Activated CD4-positive, alpha-beta memory T cell treated with anti-CD3 and anti-CD28 coated beads for 36 hours (primary cell): ENCODE data around the gene PLD2. TPM values are rescaled to one million over a fixed set of nuclear protein-coding genes. Genes with fewer than 3 reads are reported as not detected.

Experiments used
- CTCF ChIA-PET: fragments of 350-600 bp; sonication (Branson Sonifier 250); formaldehyde crosslinking; loops from one replicate; lab custom pipeline; 2021; ENCODE audit warnings: antibody characterized with exemption, inconsistent platforms; lab: Charles Lee
- POLR2A ChIA-PET: fragments of 350-600 bp; sonication (Branson Sonifier 250); formaldehyde crosslinking; loops from one replicate; lab custom pipeline; 2021; ENCODE audit warnings: antibody characterized with exemption; lab: Charles Lee
- DNase-seq: peaks from one replicate; pipeline ENCODE4 v3.0.0-alpha.2; 2020
- H3K27ac Mint-ChIP-seq: one replicate; pipeline ENCODE4 v1.8.0; 2021; ENCODE audit warnings: mixed read lengths
- H3K27me3 Mint-ChIP-seq: one replicate; pipeline ENCODE4 v1.8.0; 2021; ENCODE audit warnings: mixed read lengths
- H3K36me3 Mint-ChIP-seq: one replicate; pipeline ENCODE4 v1.8.0; 2021; ENCODE audit warnings: mixed read lengths
- H3K4me1 Mint-ChIP-seq: one replicate; pipeline ENCODE4 v1.8.0; 2021; ENCODE audit warnings: low read depth, mixed read lengths
- H3K4me3 Mint-ChIP-seq: one replicate; pipeline ENCODE4 v1.8.0; 2021; ENCODE audit warnings: mild to moderate bottlenecking, mixed read lengths
- H3K9me3 Mint-ChIP-seq: one replicate; pipeline ENCODE4 v1.8.0; 2021; ENCODE audit warnings: mixed read lengths
- intact Hi-C: fragments of 100-400 bp; cut with micrococcal nuclease; formaldehyde crosslinking; loops from one replicate; pipeline ENCODE4 v1.15.1; 2023
- total RNA-seq, 2 experiments: library from RNA; stranded (reverse); gene quantifications; one replicate each; pipeline ENCODE4 v1.2.3, GENCODE V29; 2021

Gene PLD2
- total RNA-seq, 2 experiments from 2014 or later = 15.8 to 19.3 TPM

DNA sequence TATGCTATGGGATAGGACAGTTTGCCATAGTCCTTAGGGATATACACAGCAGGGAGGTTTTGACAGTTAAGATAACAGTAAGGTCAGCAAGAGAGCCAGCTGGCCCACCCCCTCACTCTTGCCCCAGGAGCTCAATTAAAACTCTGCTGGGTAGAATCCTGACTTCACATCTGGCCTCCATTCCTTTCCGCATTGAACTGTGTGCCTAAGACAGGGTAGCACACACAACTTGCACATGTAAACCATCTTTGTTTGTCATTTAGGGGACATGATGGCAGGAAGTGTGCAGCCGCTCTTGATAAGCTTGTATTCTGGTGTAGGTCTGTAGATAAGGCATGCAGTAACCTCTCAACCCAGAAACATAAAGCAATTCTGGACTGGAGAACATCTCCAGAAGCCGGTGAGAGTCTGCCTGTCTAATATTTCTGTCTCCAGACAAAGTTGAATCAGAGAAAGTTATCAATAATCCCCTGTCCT lies 31.4 kb downstream of the PLD2 start:
- Mint-ChIP-seq H3K9me3 (no peaks in the 10 kb centered on the region), H3K4me1 (peaks cover 64% of the 10 kb centered on the region), H3K4me3 (no peak overlapping the region), H3K27me3 (no peaks in the 10 kb centered on the region), H3K27ac (no peak overlapping the region), H3K36me3 (peaks cover 3% of the 10 kb centered on the region)
- ChIA-PET POLR2A (interaction anchor here (0.6 kb wide), 1 partner anchor 19 kb away, joined by 3 read pairs; no protein-coding TSS in a partner anchor), CTCF (no interaction called here)
- intact Hi-C loops = loop anchor here (10.0 kb wide), 1 partner anchor 46 kb away; no protein-coding TSS in a partner anchor
- no peak for DNase-seq

DNA sequence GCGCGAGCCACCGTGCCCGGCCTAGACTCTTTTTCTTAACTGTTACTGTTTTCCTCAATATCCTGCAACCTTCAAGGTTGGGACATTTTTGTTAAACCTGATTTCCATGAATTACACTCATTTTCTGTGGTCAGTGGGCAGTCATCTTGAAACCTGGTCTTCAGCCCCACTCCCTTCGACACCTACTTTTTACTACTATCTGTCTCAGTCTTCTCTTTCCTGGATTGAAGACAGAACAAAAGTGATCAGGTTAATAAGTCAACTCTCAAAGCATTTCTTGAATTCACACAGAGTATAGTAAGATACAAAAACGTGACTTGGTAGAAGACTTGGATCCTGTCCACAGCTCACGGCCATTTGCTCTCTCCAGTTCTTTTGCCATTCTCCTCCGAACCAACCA lies 32.3 kb downstream of the PLD2 start:
- H3K9me3 Mint-ChIP-seq = no peaks in the 10 kb centered on the region
- no peaks in the 10 kb centered on the region for H3K27me3 Mint-ChIP-seq
- no peak for DNase-seq
- H3K27ac Mint-ChIP-seq = no peak overlapping the region
- H3K4me3 Mint-ChIP-seq = no peak overlapping the region
- intact Hi-C loops = loop anchor here (10.0 kb wide), 1 partner anchor 46 kb away; no protein-coding TSS in a partner anchor
- POLR2A ChIA-PET = no interaction called here
- peaks cover 64% of the 10 kb centered on the region for H3K4me1 Mint-ChIP-seq
- H3K36me3 Mint-ChIP-seq = peaks cover 3% of the 10 kb centered on the region
- CTCF ChIA-PET = interaction anchor here (1.1 kb wide), 1 partner anchor 70 kb away, joined by 3 read pairs; no protein-coding TSS in a partner anchor

DNA sequence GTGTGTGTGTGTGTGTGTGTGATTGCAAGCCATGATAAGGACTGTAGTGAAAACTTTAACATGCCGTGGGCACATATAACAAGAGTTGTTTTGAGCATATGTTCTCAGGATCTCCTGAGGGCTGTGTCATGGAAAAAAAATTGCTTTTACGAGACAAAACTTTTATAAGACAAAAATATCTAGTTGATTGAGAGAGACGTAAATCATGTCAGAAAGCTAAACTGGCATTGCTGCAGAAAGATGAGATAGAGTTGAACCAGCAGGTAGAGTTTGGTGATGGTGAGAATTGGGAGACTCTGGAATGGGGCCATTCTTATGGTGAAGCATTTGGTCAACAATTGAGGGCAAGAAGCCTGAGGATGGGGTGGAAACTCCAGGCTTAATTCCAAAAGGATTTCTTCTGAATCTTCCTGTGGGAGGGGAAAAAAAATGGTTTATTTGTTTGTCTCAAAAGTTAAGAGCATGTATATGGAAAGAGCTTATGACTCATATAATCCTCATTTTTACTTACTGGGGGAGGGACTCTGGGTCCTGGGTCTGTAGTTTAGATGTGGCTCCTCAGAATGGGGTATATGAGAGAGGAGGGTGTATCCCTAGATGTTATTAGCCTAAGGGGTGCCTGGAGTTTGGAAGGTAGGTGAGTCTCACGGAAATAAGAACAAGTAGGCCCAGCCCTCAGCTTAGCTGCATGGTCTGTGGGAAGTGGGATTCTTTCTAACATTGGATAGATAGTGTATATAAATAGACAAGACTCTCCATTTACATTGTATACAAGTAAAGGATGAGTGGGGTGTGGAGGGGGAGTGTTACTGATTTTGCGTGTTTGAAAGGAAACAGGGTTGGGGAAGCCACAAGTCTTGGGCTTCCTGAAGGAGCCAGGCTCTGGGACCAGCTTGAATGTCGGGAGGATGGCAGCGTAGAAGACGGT lies 33.3 kb downstream of the PLD2 start:
- no peak overlapping the region for H3K4me3 Mint-ChIP-seq
- H3K27me3 Mint-ChIP-seq = no peaks in the 10 kb centered on the region
- peaks cover 58% of the 10 kb centered on the region for H3K4me1 Mint-ChIP-seq
- H3K36me3 Mint-ChIP-seq = peaks cover 3% of the 10 kb centered on the region
- H3K27ac Mint-ChIP-seq = peak overlapping the region; percentile 42
- ChIA-PET CTCF (interaction anchor here (1.1 kb wide), 1 partner anchor 69 kb away, joined by 3 read pairs; no protein-coding TSS in a partner anchor), POLR2A (no interaction called here)
- intact Hi-C loops = loop anchor here (10.0 kb wide), 1 partner anchor 45 kb away; no protein-coding TSS in a partner anchor
- H3K9me3 Mint-ChIP-seq = no peaks in the 10 kb centered on the region
- DNase-seq = no peak

DNA sequence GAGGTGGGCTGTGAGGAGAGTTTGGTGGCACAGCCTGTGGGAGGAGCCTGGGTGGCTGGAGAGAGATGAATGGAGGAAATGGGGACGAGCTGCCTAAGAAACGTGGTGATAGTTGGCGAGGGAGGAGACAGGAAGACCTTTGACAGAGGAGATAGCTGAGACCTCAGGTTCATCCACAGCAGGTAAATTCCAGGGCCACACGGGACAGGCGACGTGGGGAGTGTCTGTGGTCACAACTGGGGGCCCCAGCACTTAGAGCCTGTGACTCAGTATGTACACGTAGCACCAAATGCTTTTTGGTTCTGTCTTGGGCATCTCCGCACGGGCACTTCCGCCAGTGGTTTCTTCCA lies 33.9 kb downstream of the PLD2 start:
- H3K4me3 Mint-ChIP-seq = no peak overlapping the region
- ChIA-PET POLR2A (no interaction called here), CTCF (no interaction called here)
- peaks cover 54% of the 10 kb centered on the region for H3K4me1 Mint-ChIP-seq
- no peaks in the 10 kb centered on the region for H3K27me3 Mint-ChIP-seq
- intact Hi-C loops = no loop called here
- H3K27ac Mint-ChIP-seq = peak overlapping the region; percentile 42
- peak; percentile 50 for DNase-seq
- H3K9me3 Mint-ChIP-seq = no peaks in the 10 kb centered on the region
- H3K36me3 Mint-ChIP-seq = peaks cover 3% of the 10 kb centered on the region

DNA sequence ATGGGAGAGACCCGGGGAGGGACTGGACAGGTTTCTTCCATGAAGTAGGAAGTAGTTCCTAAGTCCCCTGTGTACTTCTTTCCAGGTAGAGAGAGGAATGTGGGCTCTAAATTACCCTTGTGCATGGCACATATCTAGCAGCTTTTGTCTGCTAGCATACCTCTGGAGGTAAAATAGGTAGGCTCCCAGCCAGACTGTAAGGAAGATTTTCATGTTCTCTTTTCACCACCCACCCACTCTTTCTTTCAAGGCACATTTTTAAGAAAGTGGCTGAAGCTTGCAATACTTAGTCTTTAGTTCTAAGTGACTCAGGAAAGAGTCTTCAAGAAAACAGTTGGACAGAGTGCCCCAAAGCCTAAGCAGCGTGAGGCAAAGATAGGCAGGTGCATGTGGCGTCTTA lies 35.4 kb downstream of the PLD2 start:
- Mint-ChIP-seq H3K27ac (no peak overlapping the region), H3K4me1 (peaks cover 47% of the 10 kb centered on the region), H3K27me3 (no peaks in the 10 kb centered on the region), H3K9me3 (no peaks in the 10 kb centered on the region), H3K36me3 (peaks cover 3% of the 10 kb centered on the region), H3K4me3 (no peak overlapping the region)
- no peak for DNase-seq
- CTCF ChIA-PET = interaction anchor here (0.7 kb wide), 1 partner anchor 52 kb away, joined by 3 read pairs; no protein-coding TSS in a partner anchor
- intact Hi-C loops = no loop called here
- POLR2A ChIA-PET = no interaction called here

DNA sequence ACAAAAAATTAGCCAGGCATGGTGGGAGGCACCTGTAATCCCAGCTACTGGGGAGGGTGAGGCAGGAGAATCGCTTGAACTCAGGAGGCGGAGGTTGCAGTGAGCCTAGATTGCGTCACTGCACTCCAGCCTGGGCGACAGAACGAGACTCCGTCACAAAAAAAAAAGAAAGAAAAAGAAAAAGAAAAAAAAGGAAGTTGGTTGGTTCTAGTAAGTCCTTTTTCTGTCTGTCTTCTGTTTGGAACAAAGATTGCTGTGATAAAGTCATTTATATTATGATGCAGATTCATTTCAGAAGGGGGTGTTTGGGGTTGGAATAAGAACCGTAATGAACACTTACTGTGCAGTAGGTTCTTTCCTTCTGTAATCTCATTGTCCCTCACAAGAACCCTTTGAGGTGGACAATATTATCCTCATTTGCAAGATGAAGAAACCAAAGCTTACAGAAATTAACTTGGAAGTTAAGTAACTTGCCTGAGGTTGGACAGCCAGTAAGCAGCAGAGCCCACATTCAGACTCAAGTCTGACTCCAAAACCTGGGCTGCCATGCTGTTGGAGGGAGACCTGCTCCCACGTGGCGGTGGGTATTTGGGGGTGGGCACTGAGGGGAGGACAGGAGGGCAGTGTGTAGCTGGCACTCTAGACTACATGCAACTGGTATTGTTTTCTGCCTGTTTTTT lies 36.5 kb downstream of the PLD2 start:
- POLR2A ChIA-PET = no interaction called here
- Mint-ChIP-seq H3K4me1 (peaks cover 46% of the 10 kb centered on the region), H3K27me3 (no peaks in the 10 kb centered on the region), H3K4me3 (no peak overlapping the region), H3K27ac (no peak overlapping the region), H3K9me3 (no peaks in the 10 kb centered on the region), H3K36me3 (no peaks in the 10 kb centered on the region)
- CTCF ChIA-PET = no interaction called here
- no peak for DNase-seq
- intact Hi-C loops = no loop called here

DNA sequence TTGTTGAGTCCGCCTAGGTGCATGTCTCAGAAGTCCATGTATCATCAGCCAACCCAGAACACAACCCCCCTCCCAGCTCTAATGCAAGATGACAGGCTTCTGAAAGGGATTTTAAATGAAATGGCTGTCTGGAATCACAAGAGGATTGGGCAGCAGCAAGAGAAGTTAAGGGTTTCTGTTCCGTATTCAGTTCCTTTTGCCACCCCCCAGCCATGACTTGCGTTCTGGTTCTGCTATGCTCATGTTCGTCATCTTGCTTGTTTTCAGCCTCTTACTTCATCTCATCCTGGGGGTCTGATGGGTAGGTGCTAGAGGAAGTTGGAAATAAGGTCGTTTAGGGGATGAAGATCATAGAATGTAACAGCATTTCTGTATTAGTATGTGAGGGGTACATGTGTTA lies 38.2 kb downstream of the PLD2 start:
- no peaks in the 10 kb centered on the region for H3K9me3 Mint-ChIP-seq
- intact Hi-C loops = no loop called here
- H3K4me1 Mint-ChIP-seq = peaks cover 37% of the 10 kb centered on the region
- H3K36me3 Mint-ChIP-seq = no peaks in the 10 kb centered on the region
- H3K27me3 Mint-ChIP-seq = no peaks in the 10 kb centered on the region
- DNase-seq = no peak
- no peak overlapping the region for H3K27ac Mint-ChIP-seq
- ChIA-PET CTCF (no interaction called here), POLR2A (no interaction called here)
- H3K4me3 Mint-ChIP-seq = no peak overlapping the region

DNA sequence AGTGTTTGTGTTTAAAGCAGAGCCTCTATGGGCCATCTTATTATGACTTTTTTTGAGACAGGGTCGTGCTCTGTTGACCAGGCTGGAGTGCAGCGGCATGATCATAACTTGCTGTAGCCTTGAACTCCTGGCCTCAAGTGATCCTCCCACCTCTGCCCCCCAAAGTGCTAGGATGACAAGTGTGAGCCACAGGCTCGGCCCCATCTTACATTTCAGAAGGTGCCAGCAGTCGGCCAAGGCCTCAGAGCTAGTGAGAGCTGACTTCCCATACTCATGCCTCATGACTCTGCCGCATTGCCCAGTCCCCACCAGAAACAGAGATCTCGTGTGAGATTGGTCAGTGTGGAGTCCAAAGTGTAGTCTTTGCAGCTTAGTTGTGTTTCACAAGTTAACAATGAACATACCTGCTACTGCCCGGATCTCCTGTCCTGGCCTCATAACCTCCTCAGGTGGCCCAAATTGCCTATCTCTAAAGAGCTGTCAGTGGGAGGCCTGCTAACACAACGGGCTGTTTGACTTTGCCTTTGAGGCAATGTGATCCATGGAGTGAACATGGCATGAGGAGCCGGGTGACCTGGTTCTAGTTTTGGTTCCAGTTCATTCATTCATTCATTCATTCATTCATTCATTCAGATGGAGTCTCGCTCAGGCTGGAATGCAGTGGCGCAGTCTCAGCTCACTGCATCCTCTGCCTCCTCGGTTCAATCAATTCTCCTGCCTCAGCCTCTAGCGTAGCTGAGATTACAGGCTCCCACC lies 39.9 kb downstream of the PLD2 start:
- no peak for DNase-seq
- ChIA-PET POLR2A (no interaction called here), CTCF (no interaction called here)
- no peaks in the 10 kb centered on the region for H3K36me3 Mint-ChIP-seq
- H3K27me3 Mint-ChIP-seq = no peaks in the 10 kb centered on the region
- H3K4me3 Mint-ChIP-seq = no peak overlapping the region
- intact Hi-C loops = no loop called here
- peaks cover 35% of the 10 kb centered on the region for H3K4me1 Mint-ChIP-seq
- no peaks in the 10 kb centered on the region for H3K9me3 Mint-ChIP-seq
- no peak overlapping the region for H3K27ac Mint-ChIP-seq

DNA sequence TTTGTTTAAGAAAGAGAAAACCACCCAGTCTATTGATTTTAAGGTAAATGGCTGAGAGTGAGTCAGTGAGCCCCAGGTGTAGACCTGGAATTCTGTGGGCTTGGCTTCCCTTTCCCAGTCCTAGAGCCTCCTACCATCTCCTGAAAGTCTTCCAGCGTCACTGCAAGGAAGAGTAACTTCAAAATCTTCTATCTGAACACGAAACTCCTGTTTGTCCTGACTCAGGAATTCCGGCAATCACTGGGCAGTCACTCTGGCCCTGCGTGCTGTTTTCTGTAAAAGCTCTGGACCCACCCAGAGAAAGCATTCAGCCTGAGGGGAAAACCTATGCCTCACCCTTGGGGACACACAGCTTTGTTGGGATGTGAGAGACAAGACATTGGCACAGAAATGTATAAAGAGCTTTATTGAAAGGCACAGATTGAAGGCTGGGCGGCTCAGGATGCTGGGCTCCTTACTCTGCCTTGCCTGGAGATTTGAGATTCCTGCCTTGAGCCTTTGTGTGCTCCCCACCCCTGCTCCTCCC lies 42.1 kb downstream of the PLD2 start:
- H3K27me3 Mint-ChIP-seq = no peaks in the 10 kb centered on the region
- peaks cover 31% of the 10 kb centered on the region for H3K4me1 Mint-ChIP-seq
- ChIA-PET CTCF (no interaction called here), POLR2A (no interaction called here)
- H3K36me3 Mint-ChIP-seq = no peaks in the 10 kb centered on the region
- intact Hi-C loops = no loop called here
- no peak for DNase-seq
- H3K9me3 Mint-ChIP-seq = peaks cover 4% of the 10 kb centered on the region
- no peak overlapping the region for H3K4me3 Mint-ChIP-seq
- no peak overlapping the region for H3K27ac Mint-ChIP-seq

DNA sequence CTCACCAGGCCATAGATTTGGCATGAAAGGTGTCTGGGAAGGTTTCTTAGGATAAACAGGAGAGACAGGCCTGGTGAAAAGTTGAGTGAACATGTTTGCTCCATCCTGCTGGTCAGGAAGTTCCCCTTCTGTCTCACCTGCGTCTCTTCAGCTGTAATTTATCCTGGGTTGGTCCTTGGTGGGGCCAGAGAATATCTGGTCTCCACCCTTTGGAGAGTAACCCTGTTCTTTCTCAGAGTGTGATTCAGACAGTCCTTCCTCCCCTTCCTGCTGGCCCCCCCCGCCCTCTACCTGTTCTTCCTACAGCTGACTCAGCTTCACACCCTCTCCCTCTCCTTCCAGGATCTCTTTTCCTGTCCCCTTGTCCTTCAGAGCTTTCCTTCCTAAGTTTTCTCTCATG lies 43.3 kb downstream of the PLD2 start:
- H3K4me1 Mint-ChIP-seq = peaks cover 30% of the 10 kb centered on the region
- no peaks in the 10 kb centered on the region for H3K36me3 Mint-ChIP-seq
- no peak overlapping the region for H3K4me3 Mint-ChIP-seq
- POLR2A ChIA-PET = no interaction called here
- CTCF ChIA-PET = no interaction called here
- intact Hi-C loops = no loop called here
- no peaks in the 10 kb centered on the region for H3K27me3 Mint-ChIP-seq
- no peak for DNase-seq
- peaks cover 4% of the 10 kb centered on the region for H3K9me3 Mint-ChIP-seq
- no peak overlapping the region for H3K27ac Mint-ChIP-seq

DNA sequence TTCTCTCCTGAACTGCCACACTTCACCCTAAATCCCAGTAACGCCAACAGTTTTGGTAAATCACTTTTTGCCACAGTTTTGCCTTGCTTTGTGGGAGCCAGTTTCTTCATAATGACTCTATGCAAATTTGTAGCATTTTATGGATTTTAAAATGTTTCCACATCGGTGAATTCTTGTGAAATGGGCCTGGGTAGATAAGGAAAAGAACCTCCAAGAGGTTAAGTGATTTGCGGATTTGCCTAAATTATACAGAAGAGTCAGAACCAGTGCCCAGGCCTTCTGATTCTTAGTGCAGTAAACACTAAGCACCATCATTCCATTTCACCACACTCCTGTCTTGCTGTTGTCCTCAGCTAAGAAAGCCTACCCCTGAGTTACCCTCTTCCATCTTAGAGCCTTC lies 44.1 kb downstream of the PLD2 start:
- ChIA-PET CTCF (no interaction called here), POLR2A (no interaction called here)
- no peak overlapping the region for H3K4me3 Mint-ChIP-seq

More for the DNA sequence above, 44.1 kb downstream of the PLD2 start:
- intact Hi-C loops = no loop called here
- peaks cover 29% of the 10 kb centered on the region for H3K4me1 Mint-ChIP-seq
- no peak overlapping the region for H3K27ac Mint-ChIP-seq
- DNase-seq = no peak
- H3K9me3 Mint-ChIP-seq = peaks cover 4% of the 10 kb centered on the region
- H3K27me3 Mint-ChIP-seq = no peaks in the 10 kb centered on the region
- no peaks in the 10 kb centered on the region for H3K36me3 Mint-ChIP-seq
